CD1c-positive myeloid dendritic cell (primary cell): ENCODE measurements around the gene YWHAE.
"Not testable (repeated sequence)": the region's sequence is repeated elsewhere in the genome, so short reads cannot be mapped to it uniquely, and the experiment has no call there.

ENCODE experiments used
- DNase-seq: peaks from one replicate; pipeline ENCODE4 v3.0.0-alpha.2; 2016; ENCODE audit errors: extremely low spot score

Gene YWHAE

DNA sequence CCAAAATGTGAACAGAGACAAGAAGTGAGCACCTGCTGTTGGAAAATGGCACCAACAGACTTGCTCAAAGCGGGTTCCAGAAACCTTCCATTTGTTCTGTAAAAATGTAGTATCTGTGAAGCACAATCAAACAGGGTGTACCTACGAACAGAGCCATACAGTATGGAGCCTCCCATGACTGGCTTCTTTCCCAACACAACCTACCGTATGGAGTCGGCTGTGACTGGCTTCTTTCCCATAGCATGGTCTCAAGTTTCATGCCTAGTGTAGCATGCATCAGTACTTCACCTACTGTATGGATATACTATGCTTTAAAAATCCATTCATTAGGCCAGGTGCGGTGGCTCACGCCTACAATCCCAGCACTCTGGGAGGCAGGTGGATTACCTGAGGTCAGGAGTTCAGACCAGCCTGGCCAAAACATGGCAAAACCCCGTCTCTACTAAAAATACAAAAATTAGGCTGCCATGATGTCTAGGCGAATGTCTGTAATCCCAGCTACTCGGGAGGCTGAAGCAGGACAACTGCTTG is 26.2 kb downstream of the YWHAE start:
- no peak for DNase-seq

- DNase-seq, result no peak
Measured at GRCh38 chr17:1372618-1373017, 27.4 kb downstream of the YWHAE start.

DNA sequence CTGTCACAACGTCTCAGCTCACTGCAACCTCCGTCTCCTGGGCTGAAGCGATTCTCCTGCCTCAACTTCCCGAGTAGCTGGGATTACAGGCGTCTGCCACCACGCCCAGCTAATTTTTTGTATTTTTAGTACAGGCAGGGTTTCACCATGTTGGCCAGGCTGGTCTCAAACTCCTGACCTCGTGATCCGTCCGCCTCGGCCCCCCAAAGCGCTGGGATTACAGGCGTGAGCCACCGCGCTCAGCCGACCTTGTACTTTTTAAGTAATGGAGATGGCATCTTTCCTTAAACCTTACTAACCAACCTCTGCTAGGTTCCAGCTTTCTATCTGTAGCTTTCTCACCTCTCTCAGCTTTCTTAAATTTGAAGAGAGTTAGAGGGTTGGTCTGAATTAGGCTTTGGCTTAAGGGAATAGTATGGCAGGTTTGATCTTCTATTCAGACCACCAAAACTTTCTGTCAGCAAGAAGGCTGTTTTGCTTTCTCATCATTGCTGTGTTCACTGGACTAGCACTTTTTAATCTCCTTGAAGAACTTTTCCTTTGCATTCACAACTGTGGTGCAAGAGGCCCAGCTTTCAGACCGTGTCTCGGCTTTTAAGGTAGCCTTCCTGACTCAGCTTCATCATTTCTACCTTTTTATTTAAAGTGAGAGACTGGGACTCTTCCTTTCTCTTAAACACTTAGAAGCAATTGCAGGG is 28.0 kb downstream of the YWHAE start:
- DNase-seq, result no peak

- DNase-seq, result no peak
Measured at GRCh38 chr17:1368588-1368987, 31.4 kb downstream of the YWHAE start.

GRCh38 chr17:1367351-1367745 is 32.7 kb downstream of the YWHAE start:
- no peak for DNase-seq

DNA sequence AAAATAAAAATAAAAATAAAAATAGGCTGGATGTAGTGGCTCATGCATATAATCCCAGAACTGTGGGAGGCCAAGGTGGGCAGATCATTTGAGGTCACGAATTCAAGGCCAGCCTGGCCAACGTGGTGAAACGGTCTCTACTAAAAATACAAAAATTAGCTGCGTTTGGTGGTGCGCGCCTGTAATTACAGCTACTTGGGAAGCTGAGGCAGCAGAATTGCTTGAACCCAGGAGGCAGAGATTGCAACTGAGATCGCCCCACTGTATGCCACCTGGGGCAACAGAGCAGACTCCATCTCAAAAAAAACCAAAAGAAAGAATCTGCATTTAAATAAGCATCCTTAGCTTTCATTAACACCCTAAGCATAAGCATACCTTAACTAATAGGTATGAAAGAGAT is 33.8 kb downstream of the YWHAE start:
- no peak for DNase-seq

DNA sequence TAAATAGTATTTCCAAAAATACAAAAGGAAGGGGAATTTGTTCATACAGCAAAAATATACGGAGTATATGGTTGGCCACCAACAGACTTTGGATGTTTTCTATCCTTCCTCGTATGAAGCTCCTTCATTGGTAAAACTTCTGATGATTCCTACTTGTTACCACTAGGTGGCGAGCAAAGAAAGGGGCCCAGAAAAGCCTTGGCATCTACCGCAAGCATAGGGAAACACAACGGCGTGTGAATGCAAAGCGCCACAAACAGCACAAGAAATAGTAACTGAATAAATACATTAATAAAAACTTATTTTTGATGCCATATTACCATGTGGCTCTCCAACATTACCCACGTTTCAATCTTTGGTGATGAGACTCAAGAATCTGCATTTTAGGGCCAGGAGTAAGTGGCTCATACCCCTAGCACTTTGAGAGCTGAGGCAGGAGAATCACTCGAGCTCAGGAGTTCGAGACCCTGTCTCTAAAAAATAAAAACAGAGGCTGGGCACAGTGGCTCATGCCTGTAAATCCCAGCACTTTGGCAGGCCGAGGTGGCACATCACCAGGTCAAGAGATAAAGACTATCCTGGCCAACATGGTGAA is 34.5 kb downstream of the YWHAE start:
- peak; percentile 87 for DNase-seq

DNA sequence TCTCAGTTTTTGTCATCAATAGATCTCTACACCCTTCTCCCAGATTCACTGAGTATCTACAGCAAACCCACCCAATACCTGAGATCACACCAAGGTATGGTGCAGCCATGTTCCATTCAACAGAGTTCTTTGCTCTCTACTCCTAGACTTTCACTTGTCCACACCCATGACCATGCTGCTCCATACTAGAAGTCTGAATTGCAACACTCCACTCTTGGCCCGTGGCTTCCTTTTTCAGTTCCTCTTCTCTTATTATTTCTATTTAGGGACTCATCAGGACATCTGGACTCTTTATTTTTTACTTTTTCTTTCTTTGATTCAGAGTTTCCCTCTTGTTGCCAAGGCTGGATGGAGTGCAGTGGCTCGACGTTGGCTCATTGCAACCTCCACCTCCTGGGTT is 37.1 kb downstream of the YWHAE start:
- DNase-seq, result peak; percentile 86

GRCh38 chr17:1362065-1362848 is 37.8 kb downstream of the YWHAE start:
- peak; percentile 43 for DNase-seq

DNA sequence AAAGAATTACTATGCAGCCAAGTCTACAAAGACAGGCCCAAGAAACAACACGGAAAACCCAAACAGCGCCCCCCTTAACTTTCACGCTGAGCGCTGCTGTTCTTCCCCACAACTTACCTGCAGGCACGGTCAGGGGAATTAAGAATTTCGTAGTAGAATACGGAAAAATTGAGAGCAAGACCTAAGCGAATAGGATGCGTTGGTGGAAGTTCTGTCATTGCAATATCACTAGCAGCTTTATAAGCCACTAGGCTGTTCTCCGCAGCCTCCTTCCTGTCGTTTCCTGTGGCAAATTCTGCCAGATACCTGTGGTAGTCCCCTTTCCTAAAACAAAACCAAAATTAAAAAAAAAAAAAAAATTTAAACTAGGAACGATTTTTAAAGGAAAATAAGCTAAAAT is 39.0 kb downstream of the YWHAE start:
- no peak for DNase-seq

DNA sequence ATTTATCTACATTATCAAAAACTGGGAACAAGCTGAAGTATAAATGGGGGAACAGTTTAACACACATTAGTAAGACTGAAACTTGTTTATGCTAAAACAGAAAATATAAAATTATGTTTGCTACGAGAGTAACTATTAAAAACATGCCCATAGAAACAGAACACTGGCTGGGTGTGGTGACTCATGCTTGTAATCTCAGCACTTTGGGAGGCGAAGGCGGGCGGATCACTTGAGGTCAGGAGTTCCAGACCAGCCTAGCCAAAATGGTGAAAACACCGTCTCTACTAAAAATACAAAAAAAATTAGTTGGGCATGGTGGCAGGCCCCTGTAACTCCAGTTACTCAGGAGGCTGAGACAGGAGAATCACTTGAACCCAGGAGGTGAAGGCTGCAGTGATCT is 39.7 kb downstream of the YWHAE start:
- peak; percentile 17 for DNase-seq

- no peak for DNase-seq
Measured at GRCh38 chr17:1354030-1354429, 46.0 kb downstream of the YWHAE start.

DNA sequence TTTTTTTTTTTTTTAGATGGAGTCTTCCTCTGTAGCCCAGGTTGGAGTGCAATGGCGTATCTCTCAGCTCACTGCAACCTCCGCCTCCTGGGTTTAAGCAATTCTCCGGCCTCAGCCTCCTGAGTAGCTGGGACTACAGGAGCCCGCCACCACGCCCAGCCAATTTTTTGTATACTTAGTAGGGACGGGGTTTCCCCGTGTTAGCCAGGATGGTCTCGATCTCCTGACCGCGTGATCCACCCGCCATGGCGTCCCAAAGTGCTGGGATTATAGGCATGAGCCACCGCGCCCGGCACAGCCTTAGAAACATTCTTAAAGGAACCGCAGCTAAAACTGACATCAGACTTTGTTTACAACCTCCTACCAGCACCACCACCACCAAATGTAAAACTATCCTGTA is 47.5 kb downstream of the YWHAE start:
- not testable (repeated sequence) for DNase-seq

- DNase-seq, result no peak
Measured at GRCh38 chr17:1351971-1352370, 48.1 kb downstream of the YWHAE start.

GRCh38 chr17:1351275-1351674 is 48.7 kb downstream of the YWHAE start:
- DNase-seq, result no peak

- no peak for DNase-seq
Measured at GRCh38 chr17:1347589-1348323, 52.3 kb downstream of the YWHAE start.

DNA sequence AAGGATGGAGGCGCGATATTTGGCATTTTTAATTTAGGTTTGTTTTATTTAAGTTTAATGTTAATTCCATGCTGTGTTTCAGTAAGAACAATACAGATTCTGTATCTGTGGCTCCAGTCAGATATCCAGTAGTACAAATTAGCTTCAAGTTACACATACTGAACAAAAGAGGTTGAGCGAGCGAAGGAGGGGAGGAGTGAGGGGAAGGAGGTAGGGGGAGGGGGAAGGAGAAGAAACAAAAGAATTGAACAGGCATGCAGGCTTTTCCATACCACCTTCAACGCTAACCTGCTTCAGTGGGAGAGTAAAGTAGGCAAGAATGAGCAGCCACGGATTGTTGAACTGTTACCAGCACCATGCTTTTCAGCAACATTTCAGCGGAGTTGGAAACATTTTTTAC is 55.5 kb downstream of the YWHAE start:
- DNase-seq, result no peak

DNA sequence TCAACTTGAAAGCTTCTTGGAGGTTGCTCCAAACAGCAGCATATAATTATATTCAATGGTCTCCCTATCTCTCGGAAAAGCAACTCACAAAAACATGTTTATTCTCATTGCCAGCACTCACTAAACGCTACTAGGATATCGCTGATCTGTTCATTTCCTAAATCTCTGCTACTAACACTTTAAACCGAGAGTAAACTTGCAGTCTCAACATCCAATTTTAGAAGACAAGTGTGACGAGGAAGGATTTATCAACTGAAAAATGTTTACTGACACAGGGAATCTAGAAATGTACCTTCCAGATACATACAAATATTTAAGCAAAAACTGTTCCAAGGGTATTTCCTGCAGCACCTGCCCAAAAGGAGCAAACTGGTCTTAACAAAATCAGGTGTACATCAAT is 56.5 kb downstream of the YWHAE start:
- DNase-seq, result no peak

- no peak for DNase-seq
Measured at GRCh38 chr17:1340371-1340770, 59.7 kb downstream of the YWHAE start.

DNA sequence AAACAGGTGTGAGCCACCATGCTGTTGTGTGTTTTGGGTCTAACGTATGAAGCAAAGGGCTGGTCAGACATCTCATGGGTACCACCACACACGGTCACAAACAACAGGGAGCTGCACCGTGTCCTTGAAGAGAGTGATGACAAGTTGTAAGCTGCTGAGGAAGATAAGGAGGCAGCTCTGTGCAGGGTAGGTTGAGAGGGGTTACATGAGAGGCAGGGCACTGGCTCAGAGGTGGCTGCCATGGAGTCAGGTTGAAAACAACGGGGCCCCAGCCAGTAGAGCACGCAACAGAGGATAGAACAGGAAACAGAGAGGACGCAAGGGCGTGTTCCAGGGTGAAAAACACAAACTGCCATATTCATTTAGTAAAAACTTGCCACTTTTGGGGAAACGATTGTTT is 68.3 kb downstream of the YWHAE start:
- no peak for DNase-seq

DNA sequence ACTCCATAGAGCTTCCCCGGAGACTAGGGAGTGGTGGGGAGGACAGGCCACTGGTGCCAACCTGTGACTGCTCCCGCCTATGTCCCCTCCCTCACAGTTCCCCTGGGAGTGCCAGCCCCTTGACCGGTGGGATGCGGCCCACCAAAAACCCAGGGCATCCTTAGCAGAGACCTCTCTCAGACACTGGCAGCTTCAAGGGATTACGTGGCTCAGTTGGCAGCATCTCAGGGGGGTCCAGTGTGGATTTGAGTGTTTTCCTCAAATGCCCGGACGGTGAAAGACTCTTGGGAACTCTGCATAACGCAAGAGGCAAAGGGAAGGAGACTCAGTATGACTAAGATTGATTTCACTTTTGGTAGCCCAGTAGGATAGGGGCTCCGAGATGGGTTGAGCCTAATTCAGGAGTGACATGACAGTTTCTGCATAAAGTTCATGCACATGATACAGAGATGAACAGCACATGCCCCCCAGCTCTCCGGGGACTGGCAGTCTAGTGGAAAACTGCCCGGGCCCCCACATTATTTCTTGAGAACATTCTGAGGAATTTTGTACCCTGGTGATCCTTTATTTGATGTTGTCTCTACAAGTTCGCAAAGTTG is 70.2 kb downstream of the YWHAE start:
- DNase-seq, result no peak

- no peak for DNase-seq
Measured at GRCh38 chr17:1328437-1328836, 71.6 kb downstream of the YWHAE start.
